DMS 273 (cell line): Measurements from ENCODE around the gene VSNL1.
A peak's percentile ranks its signal among the peaks of the same experiment; 100 is the strongest.

ENCODE experiments used
- DNase-seq: peaks from one replicate; lab custom pipeline; 2025; ENCODE audit not compliant: unreplicated experiment; lab: John Stamatoyannopoulos, UW

The VSNL1 gene

GRCh38 chr2:17580319-17580715, 39.8 kb downstream of the VSNL1 start:
- DNase-seq: no peak

- no peak for DNase-seq
Measured at GRCh38 chr2:17581831-17582230, 41.3 kb downstream of the VSNL1 start.

- peak; percentile 82 for DNase-seq
Measured at GRCh38 chr2:17583166-17583565, 42.7 kb downstream of the VSNL1 start.

- DNase-seq: peak; percentile 26
Measured at GRCh38 chr2:17583646-17584045, 43.1 kb downstream of the VSNL1 start.

- no peak for DNase-seq
Measured at GRCh38 chr2:17584689-17585088, 44.2 kb downstream of the VSNL1 start.

GRCh38 chr2:17587469-17587868, 47.0 kb downstream of the VSNL1 start:
- DNase-seq: no peak

- no peak for DNase-seq
Measured at GRCh38 chr2:17588031-17588430, 47.5 kb downstream of the VSNL1 start.

GRCh38 chr2:17589406-17590035, 49.0 kb downstream of the VSNL1 start:
- DNase-seq: no peak

- DNase-seq: no peak
Measured at GRCh38 chr2:17590342-17590911, 49.9 kb downstream of the VSNL1 start.

GRCh38 chr2:17591846-17592245, 51.4 kb downstream of the VSNL1 start:
- peak; percentile 9 for DNase-seq

GRCh38 chr2:17592731-17593409, 52.4 kb downstream of the VSNL1 start:
- no peak for DNase-seq

GRCh38 chr2:17593445-17593840, 52.9 kb downstream of the VSNL1 start:
- DNase-seq: no peak

GRCh38 chr2:17593841-17594491, 53.5 kb downstream of the VSNL1 start:
- no peak for DNase-seq

GRCh38 chr2:17594533-17595401, 54.3 kb downstream of the VSNL1 start:
- DNase-seq: no peak

GRCh38 chr2:17599617-17600016, 59.1 kb downstream of the VSNL1 start:
- no peak for DNase-seq

- DNase-seq: no peak
Measured at GRCh38 chr2:17600556-17601204, 60.2 kb downstream of the VSNL1 start.

GRCh38 chr2:17604050-17604449, 63.6 kb downstream of the VSNL1 start:
- no peak for DNase-seq

GRCh38 chr2:17605696-17606095, 65.2 kb downstream of the VSNL1 start:
- no peak for DNase-seq

GRCh38 chr2:17606851-17607250, 66.4 kb downstream of the VSNL1 start:
- DNase-seq: no peak

- DNase-seq: no peak
Measured at GRCh38 chr2:17607379-17607778, 66.9 kb downstream of the VSNL1 start.

- DNase-seq: no peak
Measured at GRCh38 chr2:17608251-17608650, 67.8 kb downstream of the VSNL1 start.
